Measurements from ENCODE around the gene NFIC.
A peak's percentile ranks its signal among the peaks of the same experiment; 100 is the strongest.

NFIC gene

DNA sequence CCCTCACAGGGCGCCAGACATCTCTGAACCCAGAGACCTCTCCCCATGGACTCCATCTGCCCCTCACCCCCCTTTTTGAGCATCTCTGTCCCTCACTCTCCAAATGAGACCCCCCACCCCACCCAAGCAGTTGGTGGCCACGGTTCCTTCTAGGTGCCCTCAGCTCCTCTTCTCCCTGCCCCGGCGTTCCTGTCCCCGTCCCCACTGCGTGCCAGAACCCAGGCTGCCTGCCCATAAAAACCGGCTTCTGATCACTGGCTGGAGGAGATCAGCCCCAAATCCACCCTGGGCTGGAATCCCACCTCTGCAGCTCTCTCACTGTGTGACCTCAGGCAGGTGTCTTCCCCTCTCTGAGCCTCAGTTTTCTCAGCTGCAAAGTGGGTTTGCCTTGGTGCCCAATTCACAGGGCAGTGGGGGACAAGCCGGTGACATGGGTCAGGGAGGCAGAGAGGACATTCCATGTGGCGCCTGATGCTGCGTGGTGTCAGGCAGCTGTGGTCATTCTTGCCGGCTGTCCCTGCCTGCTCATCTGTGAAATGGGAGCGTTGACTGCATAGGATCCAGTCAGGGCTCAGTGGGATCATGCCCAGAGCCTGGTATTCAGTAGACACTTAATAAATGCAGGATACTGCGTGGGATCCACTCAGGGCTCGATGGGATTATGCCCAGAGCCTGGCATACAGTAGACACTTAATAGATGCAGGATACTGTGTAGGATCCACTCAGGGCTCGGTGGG is 88.4 kb downstream of the NFIC start:
- H3K9me3 ChIP-seq (ENCODE audit: low read depth, low read length) = no peaks in the 10 kb centered on the region
- H3K9ac ChIP-seq (ENCODE audit: insufficient read length) = no peak overlapping the region
- H3K4me3 ChIP-seq = no peak overlapping the region
- H3K36me3 ChIP-seq (ENCODE audit: insufficient read depth, low read length) = peaks cover 47% of the 10 kb centered on the region
- DNase-seq (ENCODE audit: low read depth, low spot score) = no peak
- H3K27ac ChIP-seq = no peak overlapping the region
- TF ChIP-seq POLR2AphosphoS5 (IDR thresholded peaks at IDR 0.05; ENCODE audit: borderline replicate concordance, low read depth, low read length) (no peak), EZH2 (IDR thresholded peaks at IDR 0.05) (no peak), FOXP2 (optimal IDR thresholded peaks at IDR 0.05; ENCODE audit: control extremely low read depth, extremely low read length, insufficient read depth) (no peak)

DNA sequence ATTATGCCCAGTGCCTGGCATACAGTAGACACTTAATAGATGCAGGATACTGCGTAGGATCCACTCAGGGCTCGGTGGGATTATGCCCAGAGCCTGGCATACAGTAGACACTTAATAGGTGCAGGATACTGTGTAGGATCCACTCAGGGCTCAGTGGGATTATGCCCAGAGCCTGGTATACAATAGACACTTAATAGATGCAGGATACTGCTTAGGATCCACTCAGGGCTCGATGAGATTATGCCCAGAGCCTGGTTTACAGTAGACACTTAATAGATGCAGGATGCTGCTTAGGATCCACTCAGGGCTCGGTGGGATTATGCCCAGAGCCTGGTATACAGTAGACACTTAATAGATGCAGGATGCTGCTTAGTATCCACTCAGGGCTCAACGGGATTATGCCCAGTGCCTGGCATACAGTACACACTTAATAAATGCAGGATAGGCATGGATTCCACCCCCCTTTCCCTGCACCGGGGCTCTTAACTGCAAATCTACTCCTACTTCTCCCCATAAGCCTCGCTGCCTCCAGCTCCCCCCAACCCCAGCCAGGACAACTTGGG is 89.1 kb downstream of the NFIC start:
- no peak for TF ChIP-seq EZH2 (IDR thresholded peaks at IDR 0.05)
- no peak for TF ChIP-seq POLR2AphosphoS5 (IDR thresholded peaks at IDR 0.05; ENCODE audit: borderline replicate concordance, low read depth, low read length)
- no peak for TF ChIP-seq FOXP2 (optimal IDR thresholded peaks at IDR 0.05; ENCODE audit: control extremely low read depth, extremely low read length, insufficient read depth)
- no peak for DNase-seq (ENCODE audit: low read depth, low spot score)
- no peak overlapping the region for H3K9ac ChIP-seq (ENCODE audit: insufficient read length)
- H3K9me3 ChIP-seq (ENCODE audit: low read depth, low read length) = no peaks in the 10 kb centered on the region
- H3K4me3 ChIP-seq = no peak overlapping the region
- H3K36me3 ChIP-seq (ENCODE audit: insufficient read depth, low read length) = peaks cover 52% of the 10 kb centered on the region
- H3K27ac ChIP-seq = no peak overlapping the region

GRCh38 chr19:3455960-3456601 is 89.7 kb downstream of the NFIC start:
- no peak for DNase-seq (ENCODE audit: low read depth, low spot score)

DNA sequence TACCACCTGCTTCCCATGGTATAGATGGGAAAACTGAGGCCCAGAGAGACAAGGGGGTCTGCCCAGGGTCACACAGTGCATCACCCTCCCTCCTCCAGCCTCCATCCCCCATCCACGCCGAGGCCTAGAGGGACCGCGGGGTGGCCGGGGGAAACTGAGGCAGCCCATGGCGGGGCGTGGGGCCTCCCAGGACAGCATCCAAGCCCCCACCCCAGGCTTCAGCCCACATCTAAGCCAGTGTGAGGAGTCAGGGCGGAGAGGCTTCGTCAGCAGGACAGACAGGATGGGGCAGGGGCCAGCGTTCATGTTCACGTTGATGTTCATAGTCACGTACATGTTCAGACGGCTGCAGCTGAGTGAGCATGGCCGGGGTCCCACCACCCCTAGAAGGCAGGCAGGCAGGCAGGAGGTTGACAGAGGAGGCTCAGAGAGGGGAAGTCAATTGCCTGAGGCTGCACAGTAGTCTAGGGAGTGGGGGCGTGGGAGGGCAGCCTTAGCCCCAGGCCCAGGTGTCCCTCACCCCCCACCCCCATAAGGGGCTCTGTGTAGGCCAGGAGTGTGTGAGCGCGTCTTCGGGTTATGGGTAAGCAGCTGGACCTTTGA is 90.6 kb downstream of the NFIC start:
- peaks cover 44% of the 10 kb centered on the region for H3K36me3 ChIP-seq (ENCODE audit: insufficient read depth, low read length)
- H3K27ac ChIP-seq = no peak overlapping the region

More at GRCh38 chr19:3455960-3456601, 89.7 kb downstream of the NFIC start:
- Histone ChIP-seq H3K27ac (no peak overlapping the region), H3K4me3 (no peak overlapping the region), H3K36me3 (ENCODE audit: insufficient read depth, low read length) (peaks cover 46% of the 10 kb centered on the region), H3K9ac (ENCODE audit: insufficient read length) (no peak overlapping the region), H3K9me3 (ENCODE audit: low read depth, low read length) (no peaks in the 10 kb centered on the region)
- no peak for TF ChIP-seq POLR2AphosphoS5 (IDR thresholded peaks at IDR 0.05; ENCODE audit: borderline replicate concordance, low read depth, low read length)
- TF ChIP-seq FOXP2 (optimal IDR thresholded peaks at IDR 0.05; ENCODE audit: control extremely low read depth, extremely low read length, insufficient read depth) = no peak
- TF ChIP-seq EZH2 (IDR thresholded peaks at IDR 0.05) = no peak

GRCh38 chr19:3457528-3458228 is 91.3 kb downstream of the NFIC start:
- peaks cover 41% of the 10 kb centered on the region for H3K36me3 ChIP-seq (ENCODE audit: insufficient read depth, low read length)
- H3K27ac ChIP-seq = no peak overlapping the region

More for the DNA sequence above, 90.6 kb downstream of the NFIC start:
- Histone ChIP-seq H3K9ac (ENCODE audit: insufficient read length) (no peak overlapping the region), H3K4me3 (no peak overlapping the region), H3K9me3 (ENCODE audit: low read depth, low read length) (no peaks in the 10 kb centered on the region)
- no peak for DNase-seq (ENCODE audit: low read depth, low spot score)
- TF ChIP-seq POLR2AphosphoS5 (IDR thresholded peaks at IDR 0.05; ENCODE audit: borderline replicate concordance, low read depth, low read length) (no peak), FOXP2 (optimal IDR thresholded peaks at IDR 0.05; ENCODE audit: control extremely low read depth, extremely low read length, insufficient read depth) (no peak), EZH2 (IDR thresholded peaks at IDR 0.05) (no peak)

GRCh38 chr19:3458229-3459088 is 92.1 kb downstream of the NFIC start:
- H3K4me3 ChIP-seq = no peak overlapping the region
- no peaks in the 10 kb centered on the region for H3K9me3 ChIP-seq (ENCODE audit: low read depth, low read length)
- TF ChIP-seq POLR2AphosphoS5 (IDR thresholded peaks at IDR 0.05; ENCODE audit: borderline replicate concordance, low read depth, low read length) (0 out of 2 replicates have a peak, but pooled peaks have one; percentile 30), EZH2 (IDR thresholded peaks at IDR 0.05) (no peak)
- peaks cover 38% of the 10 kb centered on the region for H3K36me3 ChIP-seq (ENCODE audit: insufficient read depth, low read length)
- no peak overlapping the region for H3K9ac ChIP-seq (ENCODE audit: insufficient read length)
- DNase-seq (ENCODE audit: low read depth, low spot score) = no peak
- no peak overlapping the region for H3K27ac ChIP-seq

More at GRCh38 chr19:3457528-3458228, 91.3 kb downstream of the NFIC start:
- H3K4me3 ChIP-seq = no peak overlapping the region
- TF ChIP-seq FOXP2 (optimal IDR thresholded peaks at IDR 0.05; ENCODE audit: control extremely low read depth, extremely low read length, insufficient read depth) (no peak), EZH2 (IDR thresholded peaks at IDR 0.05) (no peak), POLR2AphosphoS5 (IDR thresholded peaks at IDR 0.05; ENCODE audit: borderline replicate concordance, low read depth, low read length) (no peak; the same call in 1 of the 2 replicates)
- no peak overlapping the region for H3K9ac ChIP-seq (ENCODE audit: insufficient read length)
- H3K9me3 ChIP-seq (ENCODE audit: low read depth, low read length) = no peaks in the 10 kb centered on the region
- no peak for DNase-seq (ENCODE audit: low read depth, low spot score)

GRCh38 chr19:3459089-3459881 is 92.9 kb downstream of the NFIC start:
- DNase-seq (ENCODE audit: low read depth, low spot score) = no peak
- Histone ChIP-seq H3K9me3 (ENCODE audit: low read depth, low read length) (no peaks in the 10 kb centered on the region), H3K4me3 (no peak overlapping the region), H3K27ac (no peak overlapping the region), H3K9ac (ENCODE audit: insufficient read length) (no peak overlapping the region), H3K36me3 (ENCODE audit: insufficient read depth, low read length) (peaks cover 30% of the 10 kb centered on the region)
- TF ChIP-seq EZH2 (IDR thresholded peaks at IDR 0.05) (no peak), FOXP2 (optimal IDR thresholded peaks at IDR 0.05; ENCODE audit: control extremely low read depth, extremely low read length, insufficient read depth) (no peak), POLR2AphosphoS5 (IDR thresholded peaks at IDR 0.05; ENCODE audit: borderline replicate concordance, low read depth, low read length) (no peak)

Data from SK-N-MC (cell line).